NCI-H146 treated with DMSO at 0.1 percent for 48 hours (cell line): ENCODE data around the gene MROH8.
"Not testable (repeated sequence)": the region's sequence is repeated elsewhere in the genome, so short reads cannot be mapped to it uniquely, and the experiment has no call there.

Source experiments
- DNase-seq: peaks from one replicate; lab custom pipeline; 2025; ENCODE audit not compliant: unreplicated experiment; lab: John Stamatoyannopoulos, UW

The MROH8 gene

GRCh38 chr20:37158248-37158647, 21.1 kb downstream of the MROH8 start:
- no peak for DNase-seq

- DNase-seq, result no peak
Measured at GRCh38 chr20:37155987-37156386, 23.4 kb downstream of the MROH8 start.

GRCh38 chr20:37154684-37155298, 24.6 kb downstream of the MROH8 start:
- no peak for DNase-seq

GRCh38 chr20:37152284-37152683, 27.1 kb downstream of the MROH8 start:
- DNase-seq, result no peak

GRCh38 chr20:37151529-37151928, 27.8 kb downstream of the MROH8 start:
- DNase-seq, result no peak

- DNase-seq, result not testable (repeated sequence)
Measured at GRCh38 chr20:37150864-37151263, 28.5 kb downstream of the MROH8 start.

- no peak for DNase-seq
Measured at GRCh38 chr20:37147250-37147649, 32.1 kb downstream of the MROH8 start.

- no peak for DNase-seq
Measured at GRCh38 chr20:37144856-37145404, 34.4 kb downstream of the MROH8 start.

GRCh38 chr20:37142708-37143107, 36.6 kb downstream of the MROH8 start:
- no peak for DNase-seq

GRCh38 chr20:37137547-37137946, 41.8 kb downstream of the MROH8 start:
- no peak for DNase-seq

GRCh38 chr20:37133952-37134351, 45.4 kb downstream of the MROH8 start:
- no peak for DNase-seq

- DNase-seq, result no peak
Measured at GRCh38 chr20:37131486-37131885, 47.9 kb downstream of the MROH8 start.

- no peak for DNase-seq
Measured at GRCh38 chr20:37128803-37129202, 50.5 kb downstream of the MROH8 start.

GRCh38 chr20:37126290-37126689, 53.1 kb downstream of the MROH8 start:
- DNase-seq, result not testable (repeated sequence)

GRCh38 chr20:37123441-37123840, 55.9 kb downstream of the MROH8 start:
- DNase-seq, result no peak

- no peak for DNase-seq
Measured at GRCh38 chr20:37120497-37120896, 58.9 kb downstream of the MROH8 start.

GRCh38 chr20:37119356-37120036, 59.9 kb downstream of the MROH8 start:
- no peak for DNase-seq

- DNase-seq, result no peak
Measured at GRCh38 chr20:37114012-37114411, 65.3 kb downstream of the MROH8 start.

GRCh38 chr20:37111926-37112455, 67.4 kb downstream of the MROH8 start:
- no peak for DNase-seq

- no peak for DNase-seq
Measured at GRCh38 chr20:37108676-37109075, 70.7 kb downstream of the MROH8 start.

GRCh38 chr20:37102571-37102970, 76.8 kb downstream of the MROH8 start:
- DNase-seq, result no peak

GRCh38 chr20:37096415-37097041, 82.8 kb downstream of the MROH8 start:
- no peak for DNase-seq
